Caco-2 (cell line): ENCODE data around the gene NRSN2. TPM values are rescaled to one million over a fixed set of nuclear protein-coding genes. Genes with fewer than 3 reads are reported as not detected.

Source experiments
- BruUV-seq: library from RNA; stranded (reverse); fragments of 400-500 nt; replicated peaks from 2 replicates; lab custom pipeline; 2021; lab: Mats Ljungman, UMichigan
- CTCF ChIA-PET: fragments of 300-600 bp; sonication (Branson Sonifier 250); formaldehyde crosslinking; loops from one replicate; lab custom pipeline; 2022; ENCODE audit warnings: antibody characterized with exemption; lab: Charles Lee
- POLR2A ChIA-PET: fragments of 300-600 bp; sonication (Branson Sonifier 250); formaldehyde crosslinking; loops from one replicate; lab custom pipeline; 2022; ENCODE audit warnings: antibody characterized with exemption; lab: Charles Lee
- DNase-seq, 2 experiments: peaks; one replicate each; pipeline versions ENCODE4 v3.0.0 to v3.0.0-alpha.2; 2020 to 2022
- H3K27me3 ChIP-seq: replicated peaks from 2 replicates; pipeline ENCODE4 v1.6.0; 2011; ENCODE audit warnings: low read length; ENCODE audit not compliant: control insufficient read depth, insufficient read depth
- H3K36me3 ChIP-seq: 2 replicates; pipeline ENCODE4 v1.5.1; 2011; ENCODE audit warnings: low read length; ENCODE audit not compliant: control insufficient read depth, insufficient read depth
- H3K4me1 ChIP-seq: fragments of 250-450 bp; sonication (Bioruptor Pico); 2 replicates; pipeline ENCODE4 v1.5.1; 2020; ENCODE audit warnings: mild to moderate bottlenecking
- H3K4me3 ChIP-seq: 2 replicates; pipeline ENCODE4 v1.5.1; 2011; ENCODE audit warnings: low read depth, mild to moderate bottlenecking, control low read depth, low read length
- H3K9me3 ChIP-seq: fragments of 250-450 bp; sonication (Bioruptor Pico); 2 replicates; pipeline ENCODE4 v1.5.1; 2020; ENCODE audit warnings: mild to moderate bottlenecking, moderate library complexity
- H3K27ac Mint-ChIP-seq: one replicate; pipeline ENCODE4 v1.8.0; 2022; ENCODE audit warnings: mixed read lengths; ENCODE audit not compliant: unreplicated experiment
- H3K27me3 Mint-ChIP-seq: one replicate; pipeline ENCODE4 v1.8.0; 2022; ENCODE audit warnings: mixed read lengths; ENCODE audit not compliant: insufficient read depth, unreplicated experiment
- H3K36me3 Mint-ChIP-seq: one replicate; pipeline ENCODE4 v1.8.0; 2022; ENCODE audit warnings: mild to moderate bottlenecking, mixed read lengths; ENCODE audit not compliant: insufficient read depth, unreplicated experiment
- H3K4me1 Mint-ChIP-seq: one replicate; pipeline ENCODE4 v1.8.0; 2022; ENCODE audit warnings: low read depth, mixed read lengths; ENCODE audit not compliant: unreplicated experiment
- H3K4me3 Mint-ChIP-seq: one replicate; pipeline ENCODE4 v1.8.0; 2022; ENCODE audit warnings: mild to moderate bottlenecking, moderate library complexity, mixed read lengths; ENCODE audit not compliant: unreplicated experiment
- H3K9me3 Mint-ChIP-seq: one replicate; pipeline ENCODE4 v1.8.0; 2022; ENCODE audit warnings: mixed read lengths; ENCODE audit not compliant: unreplicated experiment
- intact Hi-C: fragments of 100-400 bp; cut with micrococcal nuclease; formaldehyde crosslinking; loops from one replicate; pipeline ENCODE4 v1.10.0; 2022; ENCODE audit not compliant: unreplicated experiment
- total RNA-seq: library from RNA; stranded (reverse); gene quantifications from 2 replicates; pipeline ENCODE4 v1.2.3, GENCODE V29; 2022
- TF ChIP-seq, protein P1 (sequence below), 2 experiments: fragments of 200-600 bp in 1 of 2; IDR thresholded peaks; 1 replicate in 1 of 2; 2 replicates in 1 of 2; pipeline versions ENCODE4 v1.5.1 to v1.8.0; 2011 to 2022; ENCODE audit warnings: antibody characterized with exemption in 1 of 2, control low read depth in 1 of 2, inconsistent platforms in 1 of 2, low read depth in 1 of 2, low read length in 1 of 2, mild to moderate bottlenecking in 1 of 2, moderate library complexity in 1 of 2; ENCODE audit not compliant: insufficient read depth in 1 of 2, severe bottlenecking in 1 of 2, unreplicated experiment in 1 of 2

The NRSN2 gene
- total RNA-seq, 1 experiment from 2014 or later, result 27.5 TPM

DNA sequence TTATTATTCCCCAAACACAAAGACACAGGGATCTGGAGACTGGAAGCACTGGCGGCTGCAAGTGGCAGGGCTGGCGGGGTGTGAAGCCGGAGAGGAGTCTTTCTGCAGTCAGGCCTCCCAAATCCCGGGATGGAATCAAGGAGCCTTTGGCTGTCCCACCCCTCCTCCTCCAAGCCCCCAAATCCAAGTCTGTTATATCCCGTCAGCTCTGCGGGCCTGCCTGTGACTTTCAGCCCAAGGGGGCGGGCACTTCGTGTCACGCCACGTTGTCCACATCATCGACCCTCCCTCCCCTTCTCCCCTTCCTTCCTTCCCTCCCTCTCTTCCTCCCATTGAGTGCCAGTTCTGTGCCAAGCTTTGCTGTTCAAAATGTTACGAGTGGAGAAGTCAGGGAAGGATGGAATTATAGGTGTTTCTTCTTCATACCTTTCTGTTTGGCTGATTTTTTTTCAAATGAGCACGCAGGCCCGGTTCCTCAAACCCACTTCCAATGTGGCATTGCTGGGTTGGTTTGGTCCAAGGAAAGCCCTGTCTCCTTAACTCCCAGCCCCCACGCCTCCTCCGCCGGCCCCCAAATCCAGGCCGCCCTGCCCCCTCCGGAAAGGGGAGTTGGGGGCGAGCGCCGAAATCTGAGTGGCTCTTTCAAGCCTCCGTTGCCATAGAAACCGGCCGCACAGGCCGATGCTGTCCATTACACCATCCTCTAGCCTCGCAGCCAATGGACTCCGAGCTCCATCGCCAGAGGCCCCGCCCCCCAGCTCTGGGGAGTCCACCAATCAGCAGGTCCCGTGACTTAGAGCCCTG lies 36.9 kb upstream of the NRSN2 start:
- Histone ChIP-seq H3K4me3 (no peak overlapping the region), H3K36me3 (no peaks in the 10 kb centered on the region), H3K9me3 (no peaks in the 10 kb centered on the region), H3K27me3 (no peaks in the 10 kb centered on the region), H3K4me1 (no peaks in the 10 kb centered on the region)
- Mint-ChIP-seq H3K4me3 (no peak overlapping the region), H3K36me3 (no peaks in the 10 kb centered on the region), H3K9me3 (peaks cover 18% of the 10 kb centered on the region), H3K27ac (no peak overlapping the region), H3K27me3 (no peaks in the 10 kb centered on the region), H3K4me1 (no peaks in the 10 kb centered on the region)
- intact Hi-C loops, result no loop called here
- POLR2A ChIA-PET, result no interaction called here
- BruUV-seq, result no TSS peak
- CTCF ChIA-PET, result interaction anchor here (1.0 kb wide), 1 partner anchor 44 kb away, joined by 3 read pairs; no protein-coding TSS in a partner anchor
- peak; percentile 51 to 67 for DNase-seq
- TF ChIP-seq, protein P1, sequence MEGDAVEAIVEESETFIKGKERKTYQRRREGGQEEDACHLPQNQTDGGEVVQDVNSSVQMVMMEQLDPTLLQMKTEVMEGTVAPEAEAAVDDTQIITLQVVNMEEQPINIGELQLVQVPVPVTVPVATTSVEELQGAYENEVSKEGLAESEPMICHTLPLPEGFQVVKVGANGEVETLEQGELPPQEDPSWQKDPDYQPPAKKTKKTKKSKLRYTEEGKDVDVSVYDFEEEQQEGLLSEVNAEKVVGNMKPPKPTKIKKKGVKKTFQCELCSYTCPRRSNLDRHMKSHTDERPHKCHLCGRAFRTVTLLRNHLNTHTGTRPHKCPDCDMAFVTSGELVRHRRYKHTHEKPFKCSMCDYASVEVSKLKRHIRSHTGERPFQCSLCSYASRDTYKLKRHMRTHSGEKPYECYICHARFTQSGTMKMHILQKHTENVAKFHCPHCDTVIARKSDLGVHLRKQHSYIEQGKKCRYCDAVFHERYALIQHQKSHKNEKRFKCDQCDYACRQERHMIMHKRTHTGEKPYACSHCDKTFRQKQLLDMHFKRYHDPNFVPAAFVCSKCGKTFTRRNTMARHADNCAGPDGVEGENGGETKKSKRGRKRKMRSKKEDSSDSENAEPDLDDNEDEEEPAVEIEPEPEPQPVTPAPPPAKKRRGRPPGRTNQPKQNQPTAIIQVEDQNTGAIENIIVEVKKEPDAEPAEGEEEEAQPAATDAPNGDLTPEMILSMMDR (IDR thresholded peaks at IDR 0.05; ENCODE audit: insufficient read depth in 1 of 2, low read depth in 1 of 2, low read length in 1 of 2, severe bottlenecking in 1 of 2, unreplicated experiment in 1 of 2), result no peak

DNA sequence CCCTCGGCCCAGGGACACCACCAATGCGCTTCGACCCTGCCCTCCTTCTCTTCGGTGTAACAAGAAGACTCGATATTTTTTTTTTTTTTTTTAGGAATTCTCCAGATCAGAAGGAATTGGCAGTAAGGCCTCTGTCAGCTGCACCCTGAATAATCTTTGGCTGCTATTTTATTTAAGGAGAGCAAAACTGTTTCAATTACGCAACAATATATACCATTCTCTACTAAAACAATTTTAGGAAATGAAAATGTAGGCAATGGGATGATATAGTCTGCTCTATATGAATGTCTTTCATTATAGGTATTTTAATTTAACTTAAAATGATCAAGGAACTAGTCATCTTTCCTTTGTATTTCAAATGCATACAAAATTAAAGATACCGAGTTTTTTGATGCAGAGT lies 36.3 kb upstream of the NRSN2 start:
- Mint-ChIP-seq H3K36me3 (no peaks in the 10 kb centered on the region), H3K4me3 (no peak overlapping the region), H3K27me3 (no peaks in the 10 kb centered on the region), H3K9me3 (peaks cover 18% of the 10 kb centered on the region), H3K4me1 (no peaks in the 10 kb centered on the region), H3K27ac (no peak overlapping the region)
- intact Hi-C loops, result no loop called here
- no TSS peak for BruUV-seq
- Histone ChIP-seq H3K4me1 (no peaks in the 10 kb centered on the region), H3K27me3 (no peaks in the 10 kb centered on the region), H3K4me3 (no peak overlapping the region), H3K36me3 (no peaks in the 10 kb centered on the region), H3K9me3 (no peaks in the 10 kb centered on the region)
- DNase-seq, result no peak
- ChIA-PET CTCF (interaction anchor here (1.0 kb wide), 1 partner anchor 44 kb away, joined by 3 read pairs; no protein-coding TSS in a partner anchor), POLR2A (no interaction called here)
- TF ChIP-seq, protein P1 (IDR thresholded peaks at IDR 0.05; ENCODE audit: insufficient read depth in 1 of 2, low read depth in 1 of 2, low read length in 1 of 2, severe bottlenecking in 1 of 2, unreplicated experiment in 1 of 2), result no peak

DNA sequence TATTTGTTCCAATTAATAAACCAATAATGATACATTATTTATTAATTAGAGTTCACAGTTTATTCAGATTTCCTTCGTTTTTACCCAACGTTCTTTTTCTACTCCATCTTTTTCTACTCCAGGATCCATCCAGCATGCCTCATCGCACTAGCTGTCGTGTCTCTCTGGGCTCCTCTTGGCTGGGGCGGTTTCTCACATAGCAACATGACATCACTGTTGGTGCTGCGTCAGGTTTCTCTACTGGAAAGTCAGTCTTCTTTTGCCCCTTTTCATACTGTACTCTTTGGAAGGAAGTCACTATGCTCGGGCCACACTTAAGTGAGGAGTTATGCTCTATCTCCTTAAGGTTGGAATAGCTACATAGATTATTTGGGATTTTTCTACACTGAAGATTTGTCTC lies 35.3 kb upstream of the NRSN2 start:
- Mint-ChIP-seq H3K27me3 (no peaks in the 10 kb centered on the region), H3K4me1 (no peaks in the 10 kb centered on the region), H3K27ac (no peak overlapping the region), H3K4me3 (no peak overlapping the region), H3K36me3 (no peaks in the 10 kb centered on the region), H3K9me3 (peaks cover 15% of the 10 kb centered on the region)
- TF ChIP-seq, protein P1 (IDR thresholded peaks at IDR 0.05; ENCODE audit: insufficient read depth in 1 of 2, low read depth in 1 of 2, low read length in 1 of 2, severe bottlenecking in 1 of 2, unreplicated experiment in 1 of 2), result no peak
- Histone ChIP-seq H3K4me3 (no peak overlapping the region), H3K27me3 (no peaks in the 10 kb centered on the region), H3K4me1 (no peaks in the 10 kb centered on the region), H3K36me3 (no peaks in the 10 kb centered on the region), H3K9me3 (no peaks in the 10 kb centered on the region)
- ChIA-PET CTCF (no interaction called here), POLR2A (no interaction called here)
- no peak for DNase-seq
- no TSS peak for BruUV-seq
- intact Hi-C loops, result no loop called here
